Calu3 (cell line): ENCODE results near the gene SCEL. TPM values are rescaled to one million over a fixed set of nuclear protein-coding genes. Genes with fewer than 3 reads are reported as not detected.

Source experiments
- BruUV-seq: library from RNA; stranded (reverse); fragments of 400-500 nt; replicated peaks from 2 replicates; lab custom pipeline; 2021; lab: Mats Ljungman, UMichigan
- CTCF ChIA-PET: fragments of 300-600 bp; sonication (Branson Sonifier 250); formaldehyde crosslinking; loops from one replicate; lab custom pipeline; 2022; ENCODE audit warnings: antibody characterized with exemption; lab: Charles Lee
- DNase-seq: peaks from one replicate; pipeline ENCODE4 v3.0.0; 2022
- H3K27ac Mint-ChIP-seq: one replicate; pipeline ENCODE4 v1.8.0; 2022; ENCODE audit warnings: mixed read lengths; ENCODE audit not compliant: unreplicated experiment
- H3K27me3 Mint-ChIP-seq: one replicate; pipeline ENCODE4 v1.8.0; 2022; ENCODE audit warnings: mixed read lengths; ENCODE audit not compliant: unreplicated experiment
- H3K36me3 Mint-ChIP-seq: one replicate; pipeline ENCODE4 v1.8.0; 2022; ENCODE audit warnings: mild to moderate bottlenecking, moderate library complexity, mixed read lengths; ENCODE audit not compliant: insufficient read depth, unreplicated experiment
- H3K4me1 Mint-ChIP-seq: one replicate; pipeline ENCODE4 v1.8.0; 2022; ENCODE audit warnings: mild to moderate bottlenecking, low read depth, mixed read lengths; ENCODE audit not compliant: unreplicated experiment
- H3K4me3 Mint-ChIP-seq: one replicate; pipeline ENCODE4 v1.8.0; 2022; ENCODE audit warnings: mild to moderate bottlenecking, low read depth, moderate library complexity, mixed read lengths; ENCODE audit not compliant: unreplicated experiment
- H3K9me3 Mint-ChIP-seq: one replicate; pipeline ENCODE4 v1.8.0; 2022; ENCODE audit warnings: low read depth, mixed read lengths; ENCODE audit not compliant: unreplicated experiment
- CTCF ChIP-seq: fragments of 200-600 bp; IDR thresholded peaks from one replicate; pipeline ENCODE4 v1.8.0; 2022; ENCODE audit warnings: antibody characterized with exemption; ENCODE audit not compliant: unreplicated experiment
- intact Hi-C: fragments of 100-400 bp; cut with micrococcal nuclease; formaldehyde crosslinking; loops from one replicate; pipeline ENCODE4 v1.10.0; 2022; ENCODE audit not compliant: unreplicated experiment
- total RNA-seq: library from RNA; stranded (reverse); gene quantifications from 2 replicates; pipeline ENCODE4 v1.2.3, GENCODE V29; 2022

The SCEL gene
- total RNA-seq, 1 experiment from 2014 or later, result 5.2 TPM

DNA sequence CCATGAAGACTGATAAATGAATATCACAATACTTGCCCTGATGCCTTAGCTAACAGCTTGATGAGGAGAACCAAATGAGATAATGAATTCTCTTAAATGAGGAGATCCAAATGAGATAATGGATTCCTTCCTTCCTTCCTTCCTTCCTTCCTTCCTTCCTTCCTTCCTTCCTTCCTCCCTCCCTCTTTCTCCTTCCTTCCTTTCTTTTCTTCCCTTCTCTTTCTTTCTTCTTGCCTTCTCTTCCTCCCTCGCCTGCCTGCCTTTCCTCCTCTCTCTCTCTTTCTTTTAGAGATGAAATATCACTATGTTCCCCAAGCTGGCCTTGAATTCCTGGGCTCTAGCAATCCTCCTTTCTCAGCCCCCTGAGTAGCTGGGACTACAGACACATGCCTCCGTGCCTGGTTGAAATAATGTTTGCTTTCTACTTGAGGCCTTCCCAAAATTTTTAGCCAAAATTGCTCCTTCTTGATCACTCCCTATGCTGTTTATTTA, 158.0 kb downstream of the SCEL start:
- peaks cover 11% of the 10 kb centered on the region for H3K36me3 Mint-ChIP-seq
- CTCF ChIA-PET, result no interaction called here
- H3K4me1 Mint-ChIP-seq, result peaks cover 9% of the 10 kb centered on the region
- H3K9me3 Mint-ChIP-seq, result no peaks in the 10 kb centered on the region
- intact Hi-C loops, result no loop called here
- H3K27me3 Mint-ChIP-seq, result no peaks in the 10 kb centered on the region
- TF ChIP-seq CTCF, result no peak
- no TSS peak for BruUV-seq
- no peak overlapping the region for H3K4me3 Mint-ChIP-seq
- no peak overlapping the region for H3K27ac Mint-ChIP-seq
- DNase-seq, result no peak

Other genes with a start within 250 kb of the SCEL start
- 22.0 and 22.6 TPM in 2 replicates for gene MYCBP2, start 208.6 kb upstream of the SCEL start, total RNA-seq
- gene SLAIN1, start 162.0 kb downstream of the SCEL start, total RNA-seq, result 4.1 and 4.8 TPM in 2 replicates